Neural cell (in vitro differentiated cells): Measurements from ENCODE around the gene SMCR8. TPM values are rescaled to one million over a fixed set of nuclear protein-coding genes. Genes with fewer than 3 reads are reported as not detected.
A peak's percentile ranks its signal among the peaks of the same experiment; 100 is the strongest.

ENCODE experiments used
- H2AFZ ChIP-seq: fragments of 200-600, 300-800 bp; sonication (generic), shearing (Covaris generic); 2 replicates; pipeline ENCODE4 v1.6.0; 2014; ENCODE audit warnings: low read depth, mild to moderate bottlenecking, antibody characterized with exemption, low read length, moderate library complexity
- H3F3A ChIP-seq: fragments of 200-600 bp; shearing (Covaris generic); 2 replicates; pipeline ENCODE4 v1.6.1; 2016; ENCODE audit warnings: mild to moderate bottlenecking, moderate library complexity, mixed read lengths, antibody characterized with exemption, low read length; ENCODE audit not compliant: insufficient read depth, poor library complexity, severe bottlenecking
- H3K27ac ChIP-seq: fragments of 200-600, 300-800 bp; sonication (generic), shearing (Covaris generic); 2 replicates; pipeline ENCODE4 v1.5.1; 2014; ENCODE audit warnings: mild to moderate bottlenecking, low read length, moderate library complexity
- H3K27me3 ChIP-seq: fragments of 300-800, 200-600 bp; sonication (generic), shearing (Covaris generic); 2 replicates; pipeline ENCODE4 v1.6.0; 2014; ENCODE audit warnings: mild to moderate bottlenecking, low read depth, low read length, moderate library complexity; ENCODE audit not compliant: insufficient read depth
- H3K36me3 ChIP-seq: fragments of 300-800, 200-600 bp; sonication (generic), shearing (Covaris generic); 2 replicates; pipeline ENCODE4 v1.5.1; 2014; ENCODE audit warnings: mild to moderate bottlenecking, antibody characterized with exemption, low read length, moderate library complexity; ENCODE audit not compliant: insufficient read depth
- H3K4me2 ChIP-seq: fragments of 300-800, 200-600 bp; sonication (generic), shearing (Covaris generic); 2 replicates; pipeline ENCODE4 v1.6.0; 2014; ENCODE audit warnings: mild to moderate bottlenecking, low read length
- H3K4me3 ChIP-seq: fragments of 300-800, 200-600 bp; sonication (generic), shearing (Covaris generic); 2 replicates; pipeline ENCODE4 v1.5.1; 2014; ENCODE audit warnings: mild to moderate bottlenecking, low read length, moderate library complexity
- H3K79me2 ChIP-seq: fragments of 200-600 bp; shearing (Covaris generic); replicated peaks from 2 replicates; pipeline ENCODE4 v1.6.0; 2014; ENCODE audit warnings: mild to moderate bottlenecking, low read length, moderate library complexity; ENCODE audit not compliant: insufficient read depth
- H3K9ac ChIP-seq: fragments of 300-800, 200-600 bp; sonication (generic), shearing (Covaris generic); 2 replicates; pipeline ENCODE4 v1.6.1; 2016; ENCODE audit warnings: mild to moderate bottlenecking, low read length, mixed read lengths
- H3K9me2 ChIP-seq: fragments of 200-600 bp; shearing (Covaris generic); 2 replicates; pipeline ENCODE4 v1.6.1; 2016; ENCODE audit warnings: mild to moderate bottlenecking, low read length, mixed read lengths; ENCODE audit not compliant: insufficient read depth
- H3K9me3 ChIP-seq: fragments of 200-600, 300-800 bp; sonication (generic), shearing (Covaris generic); 2 replicates; pipeline ENCODE4 v1.6.1; 2016; ENCODE audit warnings: mild to moderate bottlenecking, mixed run types, low read length, moderate library complexity, mixed read lengths
- H4K20me1 ChIP-seq: fragments of 200-600 bp; shearing (Covaris generic); 2 replicates; pipeline ENCODE4 v1.6.1; 2016; ENCODE audit warnings: mild to moderate bottlenecking, mixed run types; ENCODE audit not compliant: insufficient read depth
- CTCF ChIP-seq: fragments of 450-650 bp; IDR thresholded peaks from 2 replicates; pipeline ENCODE4 v1.5.1; 2014; ENCODE audit warnings: antibody characterized with exemption, mild to moderate bottlenecking, moderate library complexity; ENCODE audit not compliant: poor library complexity, severe bottlenecking
- EP300 ChIP-seq: fragments of 450-650 bp; conservative IDR thresholded peaks from 2 replicates; pipeline ENCODE4 v1.6.1; 2014; ENCODE audit warnings: antibody characterized with exemption, mild to moderate bottlenecking, moderate library complexity; ENCODE audit not compliant: poor library complexity, severe bottlenecking
- EZH2 ChIP-seq: fragments of 200-600, 300-800 bp; shearing (Covaris generic), sonication (generic); IDR thresholded peaks from 2 replicates; pipeline ENCODE4 v1.6.1; 2014; ENCODE audit warnings: antibody characterized with exemption, low read length, borderline replicate concordance, mild to moderate bottlenecking; ENCODE audit not compliant: insufficient read depth, poor library complexity, severe bottlenecking
- MXI1 ChIP-seq: fragments of 450-650 bp; conservative IDR thresholded peaks from 2 replicates; pipeline ENCODE4 v1.6.1; 2014; ENCODE audit warnings: antibody characterized with exemption, mild to moderate bottlenecking; ENCODE audit not compliant: poor library complexity, severe bottlenecking
- POLR2AphosphoS5 ChIP-seq: IDR thresholded peaks from 2 replicates; pipeline ENCODE4 v1.6.1; 2012
- RAD21 ChIP-seq: fragments of 450-650 bp; conservative IDR thresholded peaks from 2 replicates; pipeline ENCODE4 v1.6.1; 2014; ENCODE audit warnings: antibody characterized with exemption, mild to moderate bottlenecking, moderate library complexity
- REST ChIP-seq: IDR thresholded peaks from 2 replicates; pipeline ENCODE4 v1.6.1; 2012; ENCODE audit warnings: borderline replicate concordance
- SMC3 ChIP-seq: fragments of 450-650 bp; conservative IDR thresholded peaks from 2 replicates; pipeline ENCODE4 v1.6.1; 2014; ENCODE audit warnings: antibody characterized with exemption, mild to moderate bottlenecking, moderate library complexity; ENCODE audit not compliant: poor library complexity
- TAF1 ChIP-seq: IDR thresholded peaks from 2 replicates; pipeline ENCODE4 v1.6.1; 2012; ENCODE audit warnings: low read depth
- polyA plus RNA-seq: library from polyadenylated mRNA; depleted of rRNA; stranded (reverse); fragments of >200 nt; gene quantifications from 2 replicates; pipeline ENCODE4 v1.2.3, GENCODE V29; 2014

The SMCR8 gene
- polyA plus RNA-seq, 1 donor from 2014 or later: 4.3 TPM

- no peak overlapping the region for H3K4me2 ChIP-seq
- no peak overlapping the region for H3K27ac ChIP-seq
- TF ChIP-seq RAD21 (no peak), SMC3 (no peak), MXI1 (no peak), TAF1 (no peak), EP300 (no peak), POLR2AphosphoS5 (no peak), EZH2 (no peak)
- no peak overlapping the region for H3K9ac ChIP-seq
- H3K9me3 ChIP-seq: no peaks in the 10 kb centered on the region
- H3K79me2 ChIP-seq: no peaks in the 10 kb centered on the region
- H4K20me1 ChIP-seq: no peaks in the 10 kb centered on the region
- H3K4me3 ChIP-seq: peak overlapping the region; percentile 96
- H3F3A ChIP-seq: no peaks in the 10 kb centered on the region
- H2AFZ ChIP-seq: no peak overlapping the region
- H3K9me2 ChIP-seq: no peaks in the 10 kb centered on the region
- H3K36me3 ChIP-seq: no peaks in the 10 kb centered on the region
- H3K27me3 ChIP-seq: no peaks in the 10 kb centered on the region
Observed at GRCh38 chr17:18361837-18362697, 47.0 kb downstream of the SMCR8 start.

GRCh38 chr17:18362698-18363100, 47.6 kb downstream of the SMCR8 start:
- Histone ChIP-seq H4K20me1 (no peaks in the 10 kb centered on the region), H3K27ac (no peak overlapping the region), H3K4me3 (peak overlapping the region; percentile 96), H3K36me3 (no peaks in the 10 kb centered on the region), H3K79me2 (no peaks in the 10 kb centered on the region), H3K9me2 (no peaks in the 10 kb centered on the region), H3F3A (no peaks in the 10 kb centered on the region), H3K9ac (peak overlapping the region; percentile 62), H2AFZ (peak overlapping the region; percentile 85), H3K27me3 (no peaks in the 10 kb centered on the region), H3K4me2 (peak overlapping the region; percentile 65), H3K9me3 (no peaks in the 10 kb centered on the region)
- no peak for TF ChIP-seq REST
- no peak for TF ChIP-seq POLR2AphosphoS5
- no peak for TF ChIP-seq RAD21
- TF ChIP-seq TAF1: no peak
- no peak for TF ChIP-seq EP300
- no peak for TF ChIP-seq MXI1
- TF ChIP-seq EZH2: no peak
- TF ChIP-seq CTCF: no peak
- no peak for TF ChIP-seq SMC3
